KG1 (cell line): ENCODE data around the gene MMP11.

Experiments used
- DNase-seq: peaks from one replicate; lab custom pipeline; 2025; lab: John Stamatoyannopoulos, UW

The MMP11 gene

DNA sequence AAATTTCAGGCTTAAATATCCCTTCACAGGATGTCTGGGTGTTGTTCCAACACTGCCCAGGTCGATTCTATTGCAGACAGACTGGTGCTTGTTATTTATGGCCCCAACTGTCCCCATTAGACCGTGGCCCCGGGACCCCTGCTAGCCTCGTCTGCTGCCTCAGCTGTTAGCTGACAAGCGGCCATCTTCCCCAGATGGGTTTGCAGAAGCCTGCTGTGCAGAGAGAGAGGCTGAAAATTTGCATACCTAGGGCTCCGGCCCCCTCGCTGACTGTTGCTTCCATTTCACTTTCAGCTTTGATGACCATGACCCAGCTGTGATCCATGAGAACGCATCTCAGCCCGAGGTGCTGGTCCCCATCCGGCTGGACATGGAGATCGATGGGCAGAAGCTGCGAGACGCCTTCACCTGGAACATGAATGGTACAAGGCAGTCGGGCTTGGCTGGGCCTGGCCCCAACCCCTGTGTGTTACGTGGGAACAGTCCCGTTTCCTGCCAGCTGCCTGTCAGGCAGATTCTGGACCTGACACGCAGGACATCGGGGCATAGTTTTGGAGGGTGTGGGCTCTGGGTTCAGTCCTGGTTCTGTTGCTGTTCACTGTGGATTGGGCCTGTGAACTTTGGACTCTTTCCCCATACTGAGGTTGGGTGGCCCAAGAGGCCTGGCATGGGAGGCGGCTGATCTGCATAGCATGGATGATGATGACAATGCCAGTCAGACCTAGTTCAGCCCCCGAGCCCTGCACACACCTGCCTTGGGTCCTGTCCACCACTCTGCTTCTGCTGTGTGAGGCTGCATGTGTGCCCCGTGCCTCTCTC is 30.6 kb downstream of the MMP11 start:
- DNase-seq: no peak

- no peak for DNase-seq
These were observed 32.2 kb downstream of the MMP11 start for GRCh38 chr22:23804781-23805291.

DNA sequence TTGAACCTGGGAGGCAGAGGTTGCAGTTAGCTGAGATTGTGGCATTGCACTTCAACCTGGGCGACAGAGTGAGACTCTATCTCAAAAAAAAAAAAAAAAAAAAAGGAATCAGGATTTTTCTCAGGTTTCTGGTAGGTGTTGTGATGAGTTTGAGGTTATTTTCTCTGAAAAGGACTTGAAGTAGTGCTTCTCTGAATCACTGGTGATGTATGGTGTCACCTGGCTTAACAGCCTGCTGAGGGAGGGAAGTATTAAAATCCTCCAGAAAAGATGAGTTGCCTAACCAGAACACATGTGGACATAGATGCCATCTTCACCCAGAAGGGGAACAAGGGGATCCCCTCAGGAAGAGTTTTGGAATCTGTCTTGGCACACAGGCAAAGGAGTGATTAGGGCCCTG is 34.2 kb downstream of the MMP11 start:
- no peak for DNase-seq

DNA sequence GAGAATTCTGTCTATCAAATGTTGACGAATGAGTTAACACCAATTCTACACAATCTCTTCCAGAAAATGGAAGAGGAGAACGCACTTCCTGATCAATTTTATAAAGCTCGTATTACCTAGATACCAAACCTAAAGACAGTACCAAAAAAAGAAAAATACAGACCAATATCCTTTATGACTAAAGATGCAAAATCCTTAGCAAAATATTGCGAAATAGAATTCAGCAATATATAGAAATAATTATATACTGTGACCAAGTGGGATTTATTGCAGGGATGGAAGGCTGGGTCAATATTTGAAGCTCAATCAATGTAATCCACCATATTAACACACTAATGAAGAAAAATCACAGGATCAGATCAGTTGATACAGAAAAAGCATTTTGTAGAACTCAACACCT is 39.7 kb downstream of the MMP11 start:
- no peak for DNase-seq

- no peak for DNase-seq
These were observed 43.0 kb downstream of the MMP11 start for GRCh38 chr22:23815541-23816155.

- DNase-seq: no peak
These were observed 43.7 kb downstream of the MMP11 start for GRCh38 chr22:23816156-23816976.

GRCh38 chr22:23817146-23817545 is 44.5 kb downstream of the MMP11 start:
- DNase-seq: no peak

DNA sequence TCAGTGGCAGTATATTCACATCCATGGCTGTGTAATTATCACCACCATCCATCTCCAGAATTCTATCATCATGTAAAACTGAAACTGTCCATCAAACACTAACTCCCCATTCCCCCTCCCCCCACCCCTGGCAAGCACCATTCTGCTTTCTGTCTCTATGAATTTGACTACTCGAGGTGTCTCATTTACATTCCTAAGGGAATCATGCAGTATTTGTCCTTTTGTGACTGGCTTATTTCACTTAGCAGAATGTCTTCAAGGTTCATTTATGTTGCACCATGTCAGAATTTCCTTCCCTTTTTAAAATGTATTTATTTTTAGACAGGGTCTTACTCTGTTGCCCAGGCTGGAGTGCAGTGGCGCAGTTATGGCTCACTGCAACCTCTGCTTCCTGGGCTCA is 45.9 kb downstream of the MMP11 start:
- no peak for DNase-seq

DNA sequence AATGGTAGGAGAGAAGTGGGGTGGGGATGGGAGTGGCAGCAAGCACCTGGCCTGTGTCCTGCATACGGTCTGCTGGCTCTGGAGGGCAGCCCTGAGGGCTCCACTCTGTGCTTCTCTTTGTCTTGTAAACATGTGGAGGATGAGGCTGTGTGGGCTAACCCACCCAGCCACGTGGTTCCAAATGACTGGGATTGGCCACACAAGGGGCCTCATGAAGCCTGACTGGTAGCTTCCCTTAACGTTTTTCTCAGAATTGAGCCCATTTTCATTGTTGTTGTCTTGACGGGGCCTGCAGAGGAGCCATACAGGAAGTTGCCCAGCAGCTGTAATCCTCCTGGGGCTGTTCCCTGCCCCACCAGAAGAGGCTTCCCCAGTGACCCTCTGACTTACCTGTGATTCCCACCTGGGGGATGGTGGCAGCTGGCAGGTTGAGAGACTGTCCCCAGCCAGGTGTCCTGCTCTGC is 48.1 kb downstream of the MMP11 start:
- DNase-seq: no peak

DNA sequence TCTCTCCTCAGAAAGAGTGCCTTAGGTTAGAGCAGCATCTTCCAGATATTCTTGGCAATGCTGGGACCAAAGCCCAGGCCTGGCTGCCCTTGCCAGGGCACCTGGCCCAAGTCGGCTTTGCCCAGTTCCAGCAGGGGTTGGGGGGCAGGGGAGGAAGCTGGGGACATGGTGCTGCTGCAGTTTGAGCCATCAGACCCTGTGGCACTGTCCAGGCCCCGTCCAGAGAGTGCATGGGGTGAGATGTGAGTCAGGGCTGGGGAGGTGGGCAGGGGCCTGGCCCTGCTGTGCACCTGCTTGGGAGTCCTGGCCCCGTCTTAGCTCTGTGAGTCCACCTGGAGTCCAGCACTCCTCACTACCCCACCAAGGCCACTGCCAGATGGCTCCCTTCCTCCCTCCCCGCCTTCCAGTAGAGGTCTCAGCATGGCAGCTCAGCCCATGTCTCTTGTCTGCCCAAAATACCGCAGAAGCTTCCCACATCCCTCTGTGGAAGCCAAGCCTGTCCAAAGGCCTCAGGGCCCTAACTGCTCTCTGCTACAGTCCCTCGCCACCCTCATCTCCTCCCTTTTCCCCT is 49.5 kb downstream of the MMP11 start:
- DNase-seq: no peak

- no peak for DNase-seq
These were observed 50.7 kb downstream of the MMP11 start for GRCh38 chr22:23823331-23823791.

DNA sequence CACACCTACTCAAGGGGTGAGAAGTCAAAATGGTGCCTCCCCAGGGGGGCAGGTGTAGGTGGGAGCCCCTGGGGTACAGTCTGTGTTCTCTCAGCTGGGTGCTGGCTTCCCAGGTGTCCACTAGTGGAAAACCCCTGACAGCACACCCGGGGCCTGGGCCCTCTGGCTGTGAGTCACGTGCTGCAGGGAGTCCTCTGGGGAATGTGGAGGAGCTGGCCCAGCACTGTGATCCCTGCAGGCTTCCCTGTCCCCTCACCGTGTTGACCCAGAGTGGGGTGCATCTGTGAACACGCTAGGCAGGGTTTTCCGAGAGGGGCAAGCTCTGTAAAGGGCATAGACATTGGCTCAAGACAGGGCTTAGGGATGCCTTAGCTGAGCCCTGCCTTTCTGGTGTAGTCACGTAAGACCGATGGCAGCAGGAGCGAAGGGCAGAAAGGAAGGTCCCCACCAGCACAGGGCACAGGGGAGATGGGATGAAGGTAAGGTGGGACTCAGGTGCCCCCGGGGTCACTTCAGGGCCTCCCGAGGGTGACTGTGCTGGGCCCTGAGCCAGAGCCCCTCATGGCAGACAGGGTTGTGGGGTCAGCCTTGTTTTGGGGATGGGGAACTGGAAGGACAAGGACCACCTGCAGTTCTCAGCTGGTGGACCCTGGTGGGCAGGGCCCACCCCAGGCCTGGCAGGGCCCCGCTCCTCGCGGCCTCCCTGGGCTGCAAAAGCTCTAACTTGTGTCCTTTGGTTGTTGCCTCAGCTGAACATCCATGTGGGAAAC is 52.0 kb downstream of the MMP11 start:
- no peak for DNase-seq

DNA sequence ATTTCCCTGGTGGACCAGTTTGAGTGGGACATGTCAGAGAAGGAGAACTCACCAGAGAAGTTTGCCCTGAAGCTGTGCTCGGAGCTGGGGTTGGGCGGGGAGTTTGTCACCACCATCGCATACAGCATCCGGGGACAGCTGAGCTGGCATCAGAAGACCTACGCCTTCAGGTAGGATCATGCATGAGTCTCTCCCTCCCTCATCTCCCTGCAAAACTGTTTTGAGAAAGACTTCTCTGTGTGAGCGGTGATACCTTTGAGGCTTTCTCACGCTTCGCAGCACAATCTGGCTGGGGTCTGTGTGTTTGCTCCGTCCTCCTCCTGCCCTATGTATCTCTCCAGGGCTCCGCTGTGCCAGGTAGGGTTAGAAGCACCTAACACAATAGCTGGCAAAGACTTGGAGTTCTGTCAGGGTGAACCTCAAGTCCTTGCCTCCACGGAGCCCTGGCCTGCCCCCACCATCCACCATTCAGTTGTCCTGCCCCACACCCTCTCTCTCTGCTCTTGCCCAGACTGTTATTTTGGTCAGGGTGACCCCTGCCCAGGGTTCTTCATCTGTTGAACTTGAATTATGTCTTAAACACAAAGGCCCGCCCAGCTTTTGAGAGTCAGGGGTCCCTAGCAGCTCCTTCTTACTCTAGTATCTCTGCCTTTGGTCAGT is 52.7 kb downstream of the MMP11 start:
- no peak for DNase-seq

DNA sequence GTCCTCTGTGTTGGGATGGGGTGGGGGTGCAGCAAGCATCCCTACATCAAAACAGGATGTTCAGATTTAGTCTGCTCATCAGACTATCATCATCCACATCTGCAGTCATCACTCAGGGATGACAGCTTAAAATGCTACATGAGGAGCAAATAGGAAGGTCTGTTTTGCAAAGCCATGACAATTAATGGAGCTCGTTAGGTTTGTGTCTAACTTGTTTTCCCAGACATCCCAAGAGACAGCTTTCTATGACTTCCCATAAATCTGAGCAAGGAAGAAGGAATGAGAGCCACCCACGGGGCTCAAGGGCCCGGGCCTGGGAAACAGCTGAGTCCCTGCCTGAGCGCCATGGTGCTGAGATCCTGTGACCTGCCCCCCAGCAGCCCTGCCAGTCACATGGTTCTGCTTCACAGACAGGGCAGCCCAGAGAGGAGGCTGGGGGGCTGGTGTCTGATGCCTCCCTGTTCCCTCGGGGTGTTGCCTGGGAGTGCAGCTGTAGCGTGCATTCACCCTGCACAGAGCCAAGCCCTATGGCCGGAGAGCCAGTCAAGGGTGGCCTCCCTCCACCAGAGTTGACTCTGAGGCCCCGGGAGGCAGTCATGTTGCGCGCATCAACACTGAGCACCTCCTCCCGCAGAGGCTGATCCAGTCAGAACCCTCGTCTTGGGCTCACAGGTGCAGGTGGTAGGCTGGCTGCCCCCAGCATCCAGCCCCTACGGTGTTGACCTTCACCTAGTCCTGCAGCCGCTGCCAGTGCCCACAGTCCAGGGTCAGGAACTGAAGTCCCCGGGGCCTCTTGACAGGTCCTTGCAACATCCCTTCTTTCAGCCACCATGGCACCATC is 54.1 kb downstream of the MMP11 start:
- no peak for DNase-seq

DNA sequence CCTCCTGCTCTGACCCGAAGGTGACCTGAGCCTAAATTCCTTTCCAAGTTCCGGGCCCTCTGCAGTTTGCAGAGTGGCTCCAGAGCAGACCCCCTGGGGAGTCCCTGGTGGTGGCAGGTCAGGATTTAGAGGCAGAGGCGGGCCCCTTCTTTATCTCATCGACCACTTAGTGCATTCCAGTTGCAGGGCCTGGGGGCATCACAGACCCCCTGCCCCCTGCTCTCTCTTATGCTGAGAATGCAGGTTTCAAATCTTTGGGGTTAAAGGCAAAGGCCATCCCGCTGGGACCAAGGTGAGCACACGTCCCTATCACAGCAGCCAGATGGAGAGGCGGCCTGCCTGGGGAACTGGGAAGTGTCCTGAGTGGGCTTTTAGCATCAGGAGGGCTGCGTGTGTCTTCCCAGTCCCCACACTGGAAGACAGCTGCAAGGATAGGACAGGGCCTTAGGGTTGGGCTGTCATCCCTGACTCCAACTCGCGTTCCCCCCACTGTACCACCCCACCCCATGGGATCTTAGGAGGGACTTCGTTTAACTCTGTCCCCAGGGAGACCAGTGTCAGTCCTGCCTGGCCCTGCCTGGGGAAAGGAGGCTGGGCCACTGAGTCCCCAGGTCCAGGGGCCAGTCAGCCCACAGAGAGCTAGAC is 54.8 kb downstream of the MMP11 start:
- DNase-seq: no peak

DNA sequence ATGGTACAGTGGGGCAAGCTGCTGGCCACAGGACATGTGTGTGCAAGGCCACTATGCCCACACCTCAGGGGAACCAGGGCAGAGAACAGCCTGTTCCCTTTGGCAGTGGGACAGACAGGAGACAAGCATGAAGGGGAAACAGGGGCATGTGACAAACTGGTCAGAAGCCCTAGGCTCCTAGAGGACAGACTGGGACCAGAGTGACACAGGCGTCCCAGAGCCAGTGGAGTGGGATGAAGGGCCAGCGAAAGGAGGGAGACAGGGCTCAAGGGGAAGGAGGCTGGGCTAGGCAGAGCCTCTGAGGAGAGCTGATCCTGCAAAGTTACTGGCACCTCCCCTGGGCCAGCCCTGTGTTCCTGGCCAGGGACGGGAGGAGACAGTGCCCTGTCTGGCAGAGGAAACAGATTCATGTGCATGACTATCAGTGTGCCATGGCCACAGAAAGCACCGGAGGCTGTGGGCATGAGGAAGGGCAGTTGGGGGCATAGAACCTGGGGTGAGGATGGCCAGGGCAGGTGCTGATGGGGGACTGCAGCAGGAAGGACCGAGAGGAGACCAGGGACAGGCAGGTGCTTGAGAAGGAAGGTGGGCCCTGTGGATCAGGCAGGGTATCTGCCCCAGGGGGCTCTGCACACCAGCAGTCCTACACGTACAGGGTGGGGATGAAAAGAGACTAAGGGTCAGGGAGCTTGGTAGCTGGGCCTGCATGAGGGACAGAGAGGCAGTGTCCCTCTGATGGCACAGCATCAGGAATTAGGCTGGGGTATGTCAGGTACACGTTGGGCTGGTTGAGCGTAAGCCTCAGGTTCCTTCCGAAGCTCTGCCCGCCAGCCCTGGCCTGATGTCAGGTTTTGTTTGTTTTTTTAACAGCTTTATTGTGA is 56.4 kb downstream of the MMP11 start:
- DNase-seq: no peak

- DNase-seq: no peak
These were observed 57.3 kb downstream of the MMP11 start for GRCh38 chr22:23829845-23830372.

DNA sequence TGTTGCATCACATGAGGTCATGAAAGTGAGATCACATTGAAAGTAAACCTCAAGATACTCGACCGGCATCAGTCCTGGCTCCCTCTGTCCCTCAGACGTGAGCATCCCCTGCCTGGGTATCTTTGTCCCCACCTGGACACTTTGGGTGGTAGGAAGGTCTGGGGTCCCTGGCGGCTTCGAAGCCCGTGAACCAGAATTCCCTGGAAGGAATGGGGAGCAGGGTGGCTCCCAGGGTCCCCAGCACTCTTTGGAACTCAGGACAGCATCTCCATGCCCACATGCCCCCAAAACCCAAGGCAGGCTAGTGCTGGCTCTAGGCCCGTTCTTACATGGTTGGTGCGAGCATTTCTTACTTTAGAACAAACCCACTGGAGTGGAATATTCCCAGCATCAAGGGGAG is 58.6 kb downstream of the MMP11 start:
- no peak for DNase-seq
